ENCODE data around the gene PUM2. TPM values are rescaled to one million over a fixed set of nuclear protein-coding genes. Genes with fewer than 3 reads are reported as not detected.
"Not testable (repeated sequence)": the region's sequence is repeated elsewhere in the genome, so short reads cannot be mapped to it uniquely, and the experiment has no call there.

PUM2 gene
- total RNA-seq, 4 donors from 2014 or later = 61.2 to 88.3 (median 74.8) TPM

GRCh38 chr2:20372896-20373640 lies 22.4 kb upstream of the PUM2 start:
- no peaks in the 10 kb centered on the region for H3K36me3 ChIP-seq
- DNase-seq = no peak
- no peaks in the 10 kb centered on the region for H3K9me3 ChIP-seq
- H3K4me3 ChIP-seq = no peak overlapping the region
- H3K4me1 ChIP-seq = no peaks in the 10 kb centered on the region
- no peak overlapping the region for H3K27ac ChIP-seq
- H3K27me3 ChIP-seq = no peaks in the 10 kb centered on the region
- TF ChIP-seq POLR2A (IDR thresholded peaks at IDR 0.05) (no peak), CTCF (IDR thresholded peaks at IDR 0.05) (no peak)

DNA sequence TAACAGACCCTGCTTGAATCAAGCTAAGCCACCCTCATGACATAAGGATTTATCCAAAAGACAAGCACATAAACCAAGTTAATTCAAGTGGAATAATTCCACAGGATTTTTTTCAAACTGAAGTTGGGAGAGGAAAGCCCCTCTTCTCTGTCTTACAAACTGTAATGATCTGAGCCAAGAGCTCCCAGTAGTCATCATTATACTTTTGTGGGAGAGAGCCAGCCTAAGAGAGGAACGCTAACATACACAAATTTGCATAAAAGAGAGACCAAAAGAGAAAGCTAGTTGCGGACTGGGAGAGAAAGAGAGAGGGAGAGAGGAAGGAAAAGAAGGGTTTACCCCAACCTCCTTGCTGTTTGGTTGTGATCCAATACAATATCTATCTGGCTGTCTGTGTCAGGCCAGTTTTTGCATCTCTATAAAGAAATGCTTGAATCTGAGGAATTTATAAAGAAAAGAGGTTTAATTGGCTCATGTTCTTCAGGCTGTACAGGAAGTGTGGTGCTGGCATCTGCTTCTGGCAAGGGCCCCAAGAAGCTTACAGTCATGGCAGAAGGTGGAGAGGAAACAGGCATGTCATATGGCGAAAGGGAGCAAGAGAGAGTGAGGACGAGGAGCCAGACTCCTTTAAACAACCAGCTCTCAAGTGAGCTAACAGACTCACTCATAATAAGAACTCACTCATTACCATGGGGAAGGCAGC lies 20.8 kb upstream of the PUM2 start:
- Histone ChIP-seq H3K27ac (peak overlapping the region in 1 of 4 donors; percentile 22), H3K4me1 (no peaks in the 10 kb centered on the region), H3K9me3 (no peaks in the 10 kb centered on the region), H3K36me3 (no peaks in the 10 kb centered on the region), H3K4me3 (no peak overlapping the region), H3K27me3 (no peaks in the 10 kb centered on the region)
- no peak for DNase-seq
- no peak for TF ChIP-seq CTCF (IDR thresholded peaks at IDR 0.05)
- no peak for TF ChIP-seq POLR2A (IDR thresholded peaks at IDR 0.05)

DNA sequence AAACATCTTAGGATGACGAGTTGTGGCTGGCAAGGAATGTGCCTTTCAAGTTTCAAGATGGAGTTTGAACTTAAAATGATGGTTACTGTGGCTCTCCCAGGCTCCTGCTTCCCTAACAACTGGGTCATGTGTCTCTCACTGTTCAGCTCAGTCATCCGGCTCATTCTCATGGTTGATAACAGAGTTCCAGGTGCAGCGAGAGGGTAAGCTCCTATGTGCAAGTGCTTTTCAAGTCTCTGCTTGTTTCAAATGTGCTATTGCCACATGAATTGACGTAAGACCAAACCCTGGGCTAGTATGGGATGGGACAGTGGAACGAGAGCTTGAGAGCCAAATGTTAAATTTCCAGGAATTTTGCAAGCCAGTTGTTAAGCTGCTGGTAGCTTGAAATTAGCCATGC lies 19.5 kb upstream of the PUM2 start:
- H3K9me3 ChIP-seq = no peaks in the 10 kb centered on the region
- DNase-seq = no peak
- no peak overlapping the region for H3K27ac ChIP-seq
- no peaks in the 10 kb centered on the region for H3K27me3 ChIP-seq
- H3K4me1 ChIP-seq = no peaks in the 10 kb centered on the region
- H3K4me3 ChIP-seq = no peak overlapping the region
- no peak for TF ChIP-seq POLR2A (IDR thresholded peaks at IDR 0.05)
- H3K36me3 ChIP-seq = no peaks in the 10 kb centered on the region

DNA sequence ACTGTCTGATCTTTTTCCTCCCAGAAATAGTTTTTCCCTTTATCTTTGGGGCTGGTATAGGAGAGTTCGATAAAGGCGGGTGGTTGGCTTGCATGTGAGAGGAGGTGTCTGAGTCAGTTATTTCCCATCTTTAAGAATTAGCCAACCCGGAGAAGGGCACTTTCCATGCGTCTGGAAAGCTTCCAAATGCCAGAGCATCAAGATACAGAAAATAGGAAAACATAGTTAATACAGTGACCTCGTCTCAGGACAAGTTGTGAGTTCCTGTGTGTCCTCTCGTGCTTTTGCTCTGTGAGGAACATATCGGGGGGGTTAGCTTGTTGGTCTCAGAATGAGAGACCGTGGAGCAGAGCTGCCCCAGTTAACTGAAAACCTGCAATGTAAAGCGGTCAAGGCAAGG lies 18.7 kb upstream of the PUM2 start:
- Histone ChIP-seq H3K9me3 (no peaks in the 10 kb centered on the region), H3K27me3 (no peaks in the 10 kb centered on the region), H3K4me1 (no peaks in the 10 kb centered on the region), H3K27ac (no peak overlapping the region), H3K36me3 (no peaks in the 10 kb centered on the region), H3K4me3 (no peak overlapping the region)
- DNase-seq = no peak
- TF ChIP-seq CTCF (IDR thresholded peaks at IDR 0.05) (no peak), POLR2A (IDR thresholded peaks at IDR 0.05) (no peak)

DNA sequence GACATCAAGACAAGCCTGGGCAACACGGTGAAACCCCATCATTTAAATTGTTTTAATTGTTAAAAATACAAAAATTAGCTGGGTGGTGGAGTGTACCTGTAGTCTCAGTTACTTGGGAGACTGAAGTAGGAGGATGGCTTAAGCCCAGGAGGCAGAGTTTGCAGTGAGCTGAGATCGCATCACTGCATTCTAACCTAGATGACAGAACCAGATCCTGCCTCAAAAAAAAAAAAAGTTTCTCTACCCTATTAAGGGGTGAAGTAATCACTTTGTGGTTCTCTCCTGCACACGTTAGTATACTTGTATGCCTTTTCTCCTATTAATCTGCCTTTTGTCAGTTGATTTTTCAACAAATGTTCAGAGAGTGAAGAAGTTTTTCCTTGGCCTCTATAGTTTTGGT lies 18.1 kb upstream of the PUM2 start:
- no peak for DNase-seq
- no peak for TF ChIP-seq CTCF (IDR thresholded peaks at IDR 0.05)
- H3K4me3 ChIP-seq = no peak overlapping the region
- no peaks in the 10 kb centered on the region for H3K27me3 ChIP-seq
- no peaks in the 10 kb centered on the region for H3K36me3 ChIP-seq
- no peaks in the 10 kb centered on the region for H3K4me1 ChIP-seq
- no peaks in the 10 kb centered on the region for H3K9me3 ChIP-seq
- no peak overlapping the region for H3K27ac ChIP-seq

GRCh38 chr2:20367929-20368328 lies 17.3 kb upstream of the PUM2 start:
- not testable (repeated sequence) for H3K27ac ChIP-seq, H3K4me3 ChIP-seq, H3K4me1 ChIP-seq, DNase-seq, H3K27me3 ChIP-seq, H3K36me3 ChIP-seq, H3K9me3 ChIP-seq
